Peyer's patch (tissue), 4 donors: ENCODE data around the gene KIF26B. TPM values are rescaled to one million over a fixed set of nuclear protein-coding genes. Genes with fewer than 3 reads are reported as not detected.

Source experiments
- DNase-seq, 3 donors: peaks; one replicate each; pipeline ENCODE4 v3.0.0-alpha.2; 2017 to 2019
- H3K27ac ChIP-seq, 4 donors: fragments of 200-600 bp; sonication (generic); one replicate each; pipeline ENCODE4 v1.5.1; 2016 to 2019
- H3K27me3 ChIP-seq, 2 donors: fragments of 200-600 bp; sonication (generic); one replicate each; pipeline ENCODE4 v1.5.1; 2019
- H3K36me3 ChIP-seq, 3 donors: fragments of 200-600 bp; sonication (generic); one replicate each; pipeline ENCODE4 v1.5.1; 2016 to 2019
- H3K4me1 ChIP-seq, 4 donors: fragments of 200-600 bp; sonication (generic); one replicate each; pipeline ENCODE4 v1.5.1; 2016 to 2019
- H3K4me3 ChIP-seq, 4 donors: fragments of 200-600 bp; sonication (generic); 1 replicate in 3 of 4; 2 replicates in 1 of 4; pipeline ENCODE4 v1.5.1; 2016 to 2019; ENCODE audit warnings: mild to moderate bottlenecking in 1 of 4
- H3K9me3 ChIP-seq, 4 donors: fragments of 200-600 bp; sonication (generic); one replicate each; pipeline ENCODE4 v1.5.1; 2016 to 2019; ENCODE audit warnings: mild to moderate bottlenecking in 1 of 4
- POLR2A ChIP-seq, 2 donors: fragments of 450-650 bp; IDR thresholded peaks; one replicate each; pipeline ENCODE4 v1.5.1; 2017; ENCODE audit warnings: antibody characterized with exemption in 2 of 2, mild to moderate bottlenecking in 2 of 2, moderate library complexity in 2 of 2
- total RNA-seq, 4 donors: library from RNA; depleted of rRNA; stranded (reverse); fragments of >200 nt; gene quantifications; one replicate each; pipeline ENCODE4 v1.1.0, GENCODE V29; 2016
- TF ChIP-seq, protein P1 (sequence below), 6 experiments: fragments of 450-650 bp in 4 of 6; fragments of 200-600 bp in 2 of 6; sonication (generic) in 1 of 6; IDR thresholded peaks; one replicate each; pipeline ENCODE4 v1.5.1; 2017 to 2019; ENCODE audit warnings: antibody characterized with exemption in 6 of 6, mild to moderate bottlenecking in 3 of 6, moderate library complexity in 1 of 6

The KIF26B gene
- total RNA-seq, 4 donors from 2014 or later, result 0.70 to 1.6 (median 1.1) TPM

GRCh38 chr1:245512181-245512888 lies 357.6 kb downstream of the KIF26B start:
- no peak for TF ChIP-seq POLR2A (IDR thresholded peaks at IDR 0.05)
- TF ChIP-seq, protein P1, sequence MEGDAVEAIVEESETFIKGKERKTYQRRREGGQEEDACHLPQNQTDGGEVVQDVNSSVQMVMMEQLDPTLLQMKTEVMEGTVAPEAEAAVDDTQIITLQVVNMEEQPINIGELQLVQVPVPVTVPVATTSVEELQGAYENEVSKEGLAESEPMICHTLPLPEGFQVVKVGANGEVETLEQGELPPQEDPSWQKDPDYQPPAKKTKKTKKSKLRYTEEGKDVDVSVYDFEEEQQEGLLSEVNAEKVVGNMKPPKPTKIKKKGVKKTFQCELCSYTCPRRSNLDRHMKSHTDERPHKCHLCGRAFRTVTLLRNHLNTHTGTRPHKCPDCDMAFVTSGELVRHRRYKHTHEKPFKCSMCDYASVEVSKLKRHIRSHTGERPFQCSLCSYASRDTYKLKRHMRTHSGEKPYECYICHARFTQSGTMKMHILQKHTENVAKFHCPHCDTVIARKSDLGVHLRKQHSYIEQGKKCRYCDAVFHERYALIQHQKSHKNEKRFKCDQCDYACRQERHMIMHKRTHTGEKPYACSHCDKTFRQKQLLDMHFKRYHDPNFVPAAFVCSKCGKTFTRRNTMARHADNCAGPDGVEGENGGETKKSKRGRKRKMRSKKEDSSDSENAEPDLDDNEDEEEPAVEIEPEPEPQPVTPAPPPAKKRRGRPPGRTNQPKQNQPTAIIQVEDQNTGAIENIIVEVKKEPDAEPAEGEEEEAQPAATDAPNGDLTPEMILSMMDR (IDR thresholded peaks at IDR 0.05), result no peak
- no peak for DNase-seq
- H3K4me3 ChIP-seq, result no peak overlapping the region

GRCh38 chr1:245512980-245513578 lies 358.3 kb downstream of the KIF26B start:
- Histone ChIP-seq H3K9me3 (no peaks in the 10 kb centered on the region), H3K27me3 (no peaks in the 10 kb centered on the region), H3K27ac (no peak overlapping the region), H3K36me3 (no peaks in the 10 kb centered on the region), H3K4me1 (no peaks in the 10 kb centered on the region), H3K4me3 (no peak overlapping the region)
- TF ChIP-seq, protein P1 (IDR thresholded peaks at IDR 0.05), result no peak
- TF ChIP-seq POLR2A (IDR thresholded peaks at IDR 0.05), result no peak
- DNase-seq, result no peak

More at GRCh38 chr1:245512181-245512888, 357.6 kb downstream of the KIF26B start:
- H3K27ac ChIP-seq, result no peak overlapping the region
- no peaks in the 10 kb centered on the region for H3K27me3 ChIP-seq
- H3K4me1 ChIP-seq, result no peaks in the 10 kb centered on the region
- no peaks in the 10 kb centered on the region for H3K9me3 ChIP-seq
- no peaks in the 10 kb centered on the region for H3K36me3 ChIP-seq

- Histone ChIP-seq H3K27ac (no peak overlapping the region), H3K9me3 (no peaks in the 10 kb centered on the region)
- TF ChIP-seq, protein P1 (IDR thresholded peaks at IDR 0.05), result no peak
- TF ChIP-seq POLR2A (IDR thresholded peaks at IDR 0.05), result no peak
These were observed 361.5 kb downstream of the KIF26B start for GRCh38 chr1:245516284-245516759.

DNA sequence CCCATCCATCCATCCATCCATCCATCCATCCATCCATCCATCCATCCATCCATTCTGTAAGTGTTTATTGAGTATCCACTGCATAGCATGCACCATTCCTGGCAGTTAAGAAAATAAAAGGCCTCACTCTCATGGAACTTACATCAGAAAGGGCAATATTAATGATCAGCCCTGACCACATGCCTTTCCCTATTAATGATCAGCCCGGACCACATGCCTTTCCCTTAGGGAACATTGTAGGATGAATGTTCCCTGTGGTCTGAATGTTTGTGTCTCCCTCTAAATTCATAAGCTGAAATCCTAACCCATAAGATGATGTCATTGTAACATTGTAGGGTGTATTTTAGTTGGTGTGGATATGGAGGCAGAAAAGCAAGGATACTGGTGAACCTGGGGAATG lies 365.8 kb downstream of the KIF26B start:
- no peak for TF ChIP-seq POLR2A (IDR thresholded peaks at IDR 0.05)
- TF ChIP-seq, protein P1 (IDR thresholded peaks at IDR 0.05), result no peak
- H3K4me1 ChIP-seq, result no peaks in the 10 kb centered on the region
- H3K4me3 ChIP-seq, result no peak overlapping the region
- no peak for DNase-seq
- H3K9me3 ChIP-seq, result no peaks in the 10 kb centered on the region
- H3K36me3 ChIP-seq, result no peaks in the 10 kb centered on the region
- H3K27me3 ChIP-seq, result no peaks in the 10 kb centered on the region
- H3K27ac ChIP-seq, result no peak overlapping the region

More at GRCh38 chr1:245516284-245516759, 361.5 kb downstream of the KIF26B start:
- no peaks in the 10 kb centered on the region for H3K36me3 ChIP-seq
- H3K4me3 ChIP-seq, result no peak overlapping the region
- H3K27me3 ChIP-seq, result no peaks in the 10 kb centered on the region
- no peaks in the 10 kb centered on the region for H3K4me1 ChIP-seq
- DNase-seq, result no peak

DNA sequence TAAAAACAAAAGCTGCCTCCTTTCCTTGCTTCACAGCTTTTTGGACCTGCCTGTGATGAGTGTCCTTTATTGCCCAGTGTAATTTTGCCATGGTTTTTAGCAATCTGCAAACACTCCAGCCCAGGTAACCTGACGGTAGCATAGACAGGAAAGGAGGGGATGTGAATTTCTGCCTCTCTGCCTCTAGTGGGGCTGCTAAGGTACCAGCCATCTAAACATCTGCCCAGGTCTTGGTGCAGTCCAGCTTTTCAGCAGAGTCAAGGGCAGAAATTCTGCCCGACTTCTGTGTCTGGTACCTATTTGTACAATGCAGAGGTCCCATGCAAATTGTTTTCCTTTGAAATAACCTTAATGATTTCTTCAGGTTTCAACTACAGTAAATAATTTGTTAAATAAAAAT lies 371.4 kb downstream of the KIF26B start:
- no peak overlapping the region for H3K27ac ChIP-seq
- H3K27me3 ChIP-seq, result no peaks in the 10 kb centered on the region
- no peaks in the 10 kb centered on the region for H3K9me3 ChIP-seq
- H3K36me3 ChIP-seq, result no peaks in the 10 kb centered on the region
- H3K4me1 ChIP-seq, result no peaks in the 10 kb centered on the region
- TF ChIP-seq, protein P1 (IDR thresholded peaks at IDR 0.05), result no peak
- TF ChIP-seq POLR2A (IDR thresholded peaks at IDR 0.05), result no peak
- no peak overlapping the region for H3K4me3 ChIP-seq
- no peak for DNase-seq
